NCI-H524 treated with DMSO at 0.1 percent for 48 hours (cell line): ENCODE data around the gene SCARB1.

Experiments used
- DNase-seq: peaks from one replicate; lab custom pipeline; 2025; lab: John Stamatoyannopoulos, UW

SCARB1 gene

DNA sequence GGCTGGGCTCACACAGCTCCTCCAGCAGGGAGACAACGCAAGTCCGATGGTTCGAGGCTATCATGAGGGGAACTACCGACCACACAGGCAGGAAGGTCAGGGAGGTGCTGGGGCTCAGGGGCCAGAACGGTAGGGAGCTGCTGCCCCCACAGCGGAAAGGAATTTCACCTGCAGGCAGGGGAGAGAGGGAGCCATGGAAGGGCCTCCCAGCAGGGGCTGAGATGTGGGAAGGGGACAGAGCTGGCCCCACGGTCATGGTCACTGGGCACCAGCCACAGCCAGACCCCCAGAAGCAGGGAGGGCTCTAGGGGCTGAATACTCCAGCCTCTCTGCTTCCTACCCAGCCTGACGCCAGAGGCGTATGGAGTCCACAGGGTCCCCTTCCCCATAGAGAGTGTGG, 103.1 kb downstream of the SCARB1 start:
- no peak for DNase-seq

DNA sequence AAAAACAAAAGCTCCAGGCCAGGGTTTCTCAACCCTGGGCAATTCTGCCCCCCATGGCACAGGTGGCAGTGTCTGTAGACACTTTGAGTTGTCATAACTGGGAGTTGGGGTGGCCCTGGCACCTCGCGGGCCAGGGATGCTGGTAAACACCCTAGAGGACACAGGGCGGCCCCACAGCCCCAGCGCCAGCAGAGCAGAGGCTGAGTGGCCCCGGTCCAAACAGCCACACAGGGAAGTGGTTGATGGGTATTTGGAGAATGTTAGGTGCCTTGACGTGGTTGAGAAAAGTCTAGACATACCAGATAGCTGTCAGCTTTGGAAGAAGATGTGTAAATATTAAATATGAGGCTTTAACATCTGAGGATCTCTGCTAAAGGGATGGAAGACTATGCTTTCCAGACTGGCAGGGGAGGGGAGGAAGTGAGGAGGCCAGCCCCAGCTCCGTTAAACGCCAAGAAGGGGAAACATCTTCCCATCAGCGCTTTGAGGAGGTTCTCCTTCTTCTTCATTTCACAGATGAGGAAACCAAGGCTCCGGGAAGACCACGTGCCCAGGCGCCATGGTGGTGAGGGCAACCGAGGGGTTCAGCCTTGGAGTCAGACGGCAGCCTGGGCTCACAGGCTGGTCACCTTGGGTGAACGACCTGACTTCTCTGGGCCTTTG, 103.7 kb downstream of the SCARB1 start:
- DNase-seq = no peak

DNA sequence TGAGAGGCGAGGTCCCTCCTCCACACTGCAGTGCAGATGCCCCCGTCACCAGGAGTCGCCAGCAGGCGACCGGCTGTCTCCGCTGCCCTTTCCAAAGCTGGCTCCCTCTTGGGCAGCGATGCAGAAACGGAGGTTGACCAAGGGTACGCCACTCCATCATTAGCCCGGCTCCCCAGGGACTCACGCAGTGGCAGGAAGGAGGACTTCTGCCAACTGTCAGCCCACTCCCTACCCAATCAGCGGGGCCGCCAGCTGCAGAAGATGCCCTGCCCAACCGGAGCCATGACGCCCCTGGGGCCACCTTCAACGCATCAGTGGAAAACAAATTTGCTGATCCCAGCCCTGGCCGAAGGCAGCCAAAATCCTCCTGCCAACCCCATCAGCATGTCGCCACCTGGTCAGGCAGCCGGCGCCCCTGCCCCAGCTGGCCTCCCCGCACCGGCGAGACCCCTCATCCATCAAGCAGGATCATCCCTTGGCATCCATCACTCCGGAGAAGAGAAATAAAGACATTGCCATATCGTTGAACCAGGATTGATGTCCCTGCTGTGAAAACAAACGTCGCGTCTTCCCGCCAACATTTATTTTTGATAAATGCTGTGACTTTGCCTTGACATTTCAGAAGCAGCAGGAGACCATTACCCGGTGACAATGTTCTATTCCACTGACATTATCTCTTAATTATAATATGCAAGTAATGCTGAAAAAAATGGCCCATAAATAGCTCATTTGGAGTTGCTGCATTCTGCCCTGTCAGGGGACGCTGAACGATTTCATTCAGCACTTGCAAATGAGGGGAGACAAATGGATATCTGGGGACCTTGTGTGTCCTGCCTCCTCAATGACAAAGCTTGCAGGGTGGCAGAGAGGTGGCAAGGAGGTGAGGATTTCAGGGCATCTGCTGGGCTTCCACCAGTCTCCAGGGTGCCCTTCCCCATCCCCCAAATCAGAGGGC, 105.1 kb downstream of the SCARB1 start:
- DNase-seq = peak; percentile 90

DNA sequence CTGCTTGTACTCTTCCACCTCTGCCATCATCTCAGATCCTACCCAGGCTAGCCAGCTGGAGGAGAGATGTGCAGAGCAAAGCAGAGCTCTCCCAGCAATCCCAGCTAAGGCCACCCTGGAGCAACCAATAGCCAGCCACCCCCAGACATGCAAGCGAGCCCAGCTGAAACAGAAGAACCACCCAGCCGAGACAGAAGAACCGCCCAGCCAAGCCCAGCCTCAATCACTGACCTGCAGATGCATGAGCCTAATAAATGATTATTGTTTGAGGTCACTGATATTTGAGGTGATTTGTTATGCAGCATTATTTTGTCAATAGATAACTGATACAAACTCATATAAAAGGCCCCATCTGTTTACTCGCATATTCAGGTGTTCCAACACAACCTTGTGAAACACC, 106.3 kb downstream of the SCARB1 start:
- no peak for DNase-seq

DNA sequence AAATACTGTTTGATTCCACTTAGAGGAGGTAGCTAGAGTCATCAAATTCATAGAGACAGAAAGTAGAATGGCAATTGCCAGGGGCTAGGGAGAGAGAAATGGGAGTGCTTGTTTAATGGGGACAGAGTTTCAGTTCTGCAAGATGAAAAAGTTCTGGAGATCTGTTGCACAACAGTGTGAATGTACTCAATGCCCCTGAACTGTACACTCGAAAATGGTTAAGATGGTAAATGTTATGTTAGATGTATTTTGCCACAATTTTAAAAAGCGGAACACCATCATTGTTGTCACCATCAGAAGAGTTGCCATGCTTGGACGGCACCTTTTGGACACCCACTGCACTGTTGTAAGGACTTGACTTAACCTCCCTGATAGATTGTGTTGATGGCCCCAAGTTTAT, 106.9 kb downstream of the SCARB1 start:
- no peak for DNase-seq

DNA sequence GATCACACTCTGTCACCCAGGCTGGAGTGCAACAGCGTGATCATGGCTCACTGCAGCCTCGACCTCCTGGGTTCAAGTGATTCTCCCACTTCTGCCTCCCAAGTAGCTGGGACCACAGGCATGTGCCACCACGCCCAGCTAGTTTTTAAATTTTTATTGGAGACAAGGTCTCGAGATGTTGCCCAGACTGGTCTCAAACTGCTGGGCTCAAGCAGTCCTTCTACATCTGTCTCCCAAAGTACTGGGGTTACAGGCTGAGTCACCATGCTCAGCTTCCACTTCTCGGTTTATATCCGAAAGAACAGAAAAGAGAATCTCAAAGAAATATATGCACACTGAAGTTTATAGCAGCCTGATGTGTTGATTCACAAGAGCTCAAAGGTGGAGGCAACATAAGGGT, 107.5 kb downstream of the SCARB1 start:
- no peak for DNase-seq

DNA sequence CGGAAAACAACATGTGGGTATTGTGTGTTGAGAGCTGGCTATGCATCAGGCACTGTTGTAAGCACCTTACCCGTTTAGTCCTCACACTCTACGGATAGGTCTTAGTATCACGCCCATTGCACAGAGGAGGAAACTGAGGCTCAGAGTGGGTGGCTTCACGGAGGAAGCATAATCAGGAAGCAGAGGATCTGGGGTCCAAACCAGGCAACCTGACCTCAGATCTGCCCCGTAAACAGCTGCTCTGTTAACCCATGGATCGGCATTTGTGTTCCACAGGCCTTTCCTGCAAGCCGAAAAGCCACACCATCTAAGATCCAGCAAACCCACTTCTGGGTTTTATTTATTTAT, 107.9 kb downstream of the SCARB1 start:
- no peak for DNase-seq

DNA sequence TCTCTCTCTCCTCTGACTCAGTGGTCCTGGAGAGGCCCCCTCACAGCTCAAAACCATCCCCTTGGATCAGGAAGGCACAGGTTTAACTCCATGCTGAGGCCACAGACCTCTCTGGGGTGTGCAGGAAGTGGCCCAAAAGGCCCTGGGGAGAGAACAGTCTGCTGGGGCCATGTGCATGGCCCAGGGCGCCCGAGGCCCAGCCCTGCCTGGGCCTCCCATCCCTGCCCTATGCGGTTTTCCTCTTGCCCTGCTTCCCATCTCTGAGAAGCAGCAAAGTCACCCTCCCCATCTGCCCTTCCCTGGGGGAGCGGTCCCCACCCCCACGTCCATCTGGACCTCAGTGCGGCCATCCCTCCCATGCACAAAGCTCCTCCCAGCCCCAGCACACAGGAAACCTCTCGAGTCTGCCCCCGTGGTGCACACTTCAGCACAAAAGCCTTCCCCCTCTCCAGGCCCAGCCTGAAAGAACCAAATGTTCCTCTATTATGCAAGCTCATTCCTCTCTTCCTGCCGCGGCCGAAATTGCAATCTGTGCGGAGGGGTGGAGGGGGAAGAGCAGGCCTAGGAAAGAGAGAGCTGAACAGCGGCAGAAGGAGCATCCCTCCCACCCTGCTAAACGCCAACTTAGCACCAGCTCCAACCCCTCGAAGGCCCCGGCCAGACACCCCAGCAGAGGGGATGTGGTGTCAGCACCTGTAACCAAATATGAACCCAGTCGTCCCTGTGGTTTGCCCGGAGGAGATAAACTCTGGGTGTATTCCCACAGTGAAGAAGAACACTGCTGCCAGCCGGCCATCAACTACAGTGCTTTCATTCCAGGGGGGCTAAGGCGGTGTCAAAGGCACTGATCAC, 108.5 kb downstream of the SCARB1 start:
- peak; percentile 97 for DNase-seq

DNA sequence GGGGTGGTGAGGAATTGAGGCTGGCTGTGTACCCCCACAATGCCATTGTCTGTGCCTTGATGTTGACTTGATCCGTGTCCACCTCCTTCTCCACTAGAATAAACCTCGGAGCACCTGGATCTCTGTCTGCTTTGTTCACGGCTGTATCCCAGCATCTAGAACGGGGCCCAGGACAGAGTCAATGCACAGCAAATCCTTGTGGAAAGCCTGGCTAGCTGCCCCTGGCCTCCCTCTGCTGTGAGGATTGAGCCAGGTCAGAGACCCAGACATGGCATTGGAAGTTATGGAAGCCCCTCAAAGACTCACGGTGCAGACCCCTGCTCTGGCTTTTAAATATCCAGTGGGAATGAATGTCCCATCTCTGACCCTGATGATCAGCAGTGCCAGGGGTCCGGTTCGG, 109.2 kb downstream of the SCARB1 start:
- DNase-seq = no peak

DNA sequence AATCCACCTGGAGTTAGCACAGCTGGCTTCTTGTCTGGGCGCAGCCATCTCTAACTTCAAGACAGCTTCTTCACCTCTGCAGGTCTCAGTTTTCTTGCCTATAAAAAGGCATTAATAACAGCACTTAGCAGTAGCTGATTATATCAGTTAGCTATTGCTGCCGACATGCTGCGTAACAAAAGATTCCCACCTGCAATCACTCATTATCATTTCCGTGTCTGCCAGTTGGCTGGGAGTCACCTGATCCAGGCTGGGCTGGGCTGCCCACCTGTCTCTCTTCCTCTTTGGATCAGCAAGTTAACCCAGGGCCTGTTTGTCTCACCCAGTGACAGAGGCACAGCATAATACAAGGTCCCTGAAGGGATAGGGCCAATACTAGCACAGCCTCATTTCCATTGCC, 109.7 kb downstream of the SCARB1 start:
- DNase-seq = no peak

DNA sequence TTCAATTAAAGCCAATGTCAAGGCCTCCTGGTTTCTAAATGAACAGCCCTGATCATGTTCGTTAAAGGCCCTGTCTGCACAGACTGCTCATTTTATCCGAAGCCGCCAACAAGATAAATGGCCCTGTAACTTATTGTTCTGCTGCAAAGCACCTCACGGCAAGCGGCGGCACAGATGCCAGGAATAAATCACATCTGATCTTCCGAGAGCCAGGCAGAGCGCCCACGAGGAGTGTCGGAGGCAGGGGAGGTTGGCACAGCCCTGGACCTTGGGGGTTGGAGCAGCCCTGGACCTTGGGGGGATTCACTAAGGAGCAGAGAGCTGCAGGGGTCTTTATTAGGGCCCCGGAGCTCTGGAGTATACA, 110.5 kb downstream of the SCARB1 start:
- no peak for DNase-seq

DNA sequence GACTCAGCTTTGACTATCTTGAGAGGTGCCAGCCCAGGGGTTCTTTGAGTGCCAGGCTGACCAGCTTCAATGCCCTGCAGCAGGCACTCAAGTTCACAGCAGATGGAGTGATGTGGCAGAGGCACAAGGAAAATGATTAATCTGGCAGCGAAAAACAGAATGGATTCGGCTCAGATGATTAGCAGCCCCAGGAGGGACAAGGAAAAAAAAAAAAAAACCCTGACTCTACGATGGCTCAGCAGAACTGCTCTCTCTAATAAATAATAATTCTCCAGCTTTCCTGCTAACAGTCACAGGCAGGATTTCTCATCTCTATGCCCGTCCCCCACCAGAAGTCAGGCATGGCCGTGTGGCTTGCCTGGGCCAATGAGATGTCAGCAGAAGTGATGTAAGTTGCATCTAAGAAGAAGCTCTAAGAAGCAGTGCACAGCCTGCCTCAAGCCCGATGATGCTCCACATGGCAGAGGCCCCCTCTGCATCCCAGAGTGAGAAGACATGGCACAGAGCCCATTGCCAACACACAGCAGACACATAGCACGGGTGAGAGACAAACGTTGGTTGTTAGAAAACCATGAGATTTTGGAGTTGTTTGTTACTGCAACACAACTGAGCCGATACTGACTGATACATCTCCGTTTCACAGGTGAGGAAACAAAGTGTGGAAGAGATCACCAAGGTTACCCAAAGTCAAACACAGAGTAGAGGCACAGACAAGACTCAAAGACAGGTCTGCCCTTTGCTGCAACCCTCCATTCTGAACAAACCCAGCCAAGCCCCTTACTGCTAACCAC, 111.0 kb downstream of the SCARB1 start:
- peak; percentile 39 for DNase-seq

DNA sequence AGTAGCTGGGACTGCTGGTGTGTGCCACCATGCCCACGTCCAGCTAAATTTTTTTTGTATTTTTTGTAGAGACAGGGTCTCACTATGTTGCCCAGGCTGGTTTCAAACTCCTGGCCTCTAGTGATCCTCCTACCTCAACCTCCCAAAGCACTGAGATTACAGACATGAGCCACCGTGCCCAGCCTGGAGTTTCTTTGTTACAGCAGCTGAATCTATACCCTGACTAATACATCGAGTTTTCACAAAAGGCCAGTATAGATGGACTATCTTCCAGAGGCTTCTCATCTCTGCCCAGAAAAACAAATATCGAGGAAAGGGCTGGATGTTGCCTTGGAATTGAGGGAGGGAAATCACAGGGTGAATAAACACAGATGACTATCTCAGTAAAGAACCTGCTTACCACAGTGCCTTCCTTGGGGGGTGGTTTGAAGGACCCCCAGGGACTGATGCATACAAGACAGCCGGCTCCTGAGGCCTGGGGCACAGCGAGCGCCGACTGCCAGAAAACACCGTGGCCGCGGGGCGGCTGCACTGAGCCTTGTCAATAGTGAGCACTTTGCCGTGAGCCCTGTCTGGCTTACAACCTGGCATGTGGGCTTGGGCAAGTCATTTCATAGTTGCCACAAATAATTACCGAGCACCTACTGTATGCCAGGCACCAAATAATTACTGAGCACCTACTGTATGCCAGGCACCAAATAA, 111.9 kb downstream of the SCARB1 start:
- no peak for DNase-seq

DNA sequence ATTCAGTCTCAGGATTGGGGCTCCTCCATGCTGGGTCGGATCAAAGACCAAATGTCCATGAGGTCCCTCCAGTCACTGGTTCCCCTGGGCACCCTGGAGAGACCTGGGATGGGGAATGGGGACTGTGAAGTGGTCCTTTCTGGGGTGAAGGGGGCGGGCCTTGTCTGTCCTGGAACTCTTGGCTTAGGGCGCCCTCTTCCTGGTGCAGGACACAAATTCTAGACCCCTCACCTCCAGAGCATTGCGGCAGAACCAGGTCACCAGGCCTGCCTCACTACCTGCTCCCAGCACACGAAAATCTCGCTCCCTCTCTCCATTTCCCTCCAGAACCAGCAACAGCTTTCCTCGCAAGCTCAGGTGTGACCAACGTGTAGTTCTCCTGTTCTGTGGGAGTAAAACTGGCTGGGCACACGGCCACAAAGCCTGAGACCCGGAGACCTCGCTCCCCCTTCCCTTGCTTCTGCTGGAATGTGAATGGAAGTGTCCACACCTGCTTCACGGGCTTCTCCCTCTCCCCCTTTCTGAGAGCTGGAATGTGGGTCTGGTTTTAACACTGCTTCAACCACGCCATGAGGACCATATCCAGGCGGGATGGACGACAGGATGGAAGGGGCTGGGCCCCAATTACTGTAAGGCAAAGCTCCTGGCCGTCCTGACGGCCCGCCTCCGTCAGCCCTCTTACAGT, 112.7 kb downstream of the SCARB1 start:
- DNase-seq = peak; percentile 19

DNA sequence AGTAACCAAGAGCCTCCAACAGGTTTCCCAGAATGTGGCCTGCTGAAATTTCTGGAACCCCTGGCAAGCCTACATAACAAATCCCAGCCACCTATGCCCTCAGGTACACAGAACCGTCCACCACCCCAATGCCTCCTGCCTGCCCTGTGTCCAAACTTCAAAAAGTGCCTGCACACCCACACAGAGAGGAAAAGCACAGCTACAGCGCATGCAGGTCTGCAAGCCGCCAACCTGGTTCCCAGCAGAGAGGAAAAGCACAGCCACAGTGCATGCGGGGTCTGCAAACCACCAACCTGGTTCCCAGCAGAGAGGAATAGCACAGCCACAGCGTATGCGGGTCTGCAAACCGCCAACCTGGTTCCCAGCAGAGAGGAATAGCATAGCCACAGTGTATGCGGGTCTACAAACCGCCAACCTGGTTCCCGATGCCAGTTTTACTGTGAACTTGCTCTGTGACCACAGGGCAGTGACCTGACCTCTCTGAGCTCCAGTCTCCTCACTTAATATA, 113.5 kb downstream of the SCARB1 start:
- DNase-seq = no peak

DNA sequence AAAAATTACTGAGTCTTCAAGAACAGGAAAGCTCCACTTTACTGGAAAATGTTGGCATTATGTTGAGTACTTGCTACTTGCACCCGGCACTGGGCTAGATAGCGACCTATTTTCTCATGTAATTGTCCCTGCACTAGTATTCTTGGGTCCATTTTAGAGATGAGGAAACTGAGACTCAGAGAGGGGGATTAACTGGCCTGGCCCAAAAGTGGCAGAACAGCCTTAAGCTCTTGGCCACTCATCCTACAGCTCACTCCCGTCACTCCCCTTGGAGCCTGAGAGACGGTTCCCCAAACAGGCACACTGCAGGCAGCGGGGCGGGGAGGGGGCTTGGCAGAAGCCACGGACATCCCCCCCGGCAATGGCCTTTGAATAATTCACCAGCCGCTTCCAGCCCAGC, 113.9 kb downstream of the SCARB1 start:
- DNase-seq = no peak

DNA sequence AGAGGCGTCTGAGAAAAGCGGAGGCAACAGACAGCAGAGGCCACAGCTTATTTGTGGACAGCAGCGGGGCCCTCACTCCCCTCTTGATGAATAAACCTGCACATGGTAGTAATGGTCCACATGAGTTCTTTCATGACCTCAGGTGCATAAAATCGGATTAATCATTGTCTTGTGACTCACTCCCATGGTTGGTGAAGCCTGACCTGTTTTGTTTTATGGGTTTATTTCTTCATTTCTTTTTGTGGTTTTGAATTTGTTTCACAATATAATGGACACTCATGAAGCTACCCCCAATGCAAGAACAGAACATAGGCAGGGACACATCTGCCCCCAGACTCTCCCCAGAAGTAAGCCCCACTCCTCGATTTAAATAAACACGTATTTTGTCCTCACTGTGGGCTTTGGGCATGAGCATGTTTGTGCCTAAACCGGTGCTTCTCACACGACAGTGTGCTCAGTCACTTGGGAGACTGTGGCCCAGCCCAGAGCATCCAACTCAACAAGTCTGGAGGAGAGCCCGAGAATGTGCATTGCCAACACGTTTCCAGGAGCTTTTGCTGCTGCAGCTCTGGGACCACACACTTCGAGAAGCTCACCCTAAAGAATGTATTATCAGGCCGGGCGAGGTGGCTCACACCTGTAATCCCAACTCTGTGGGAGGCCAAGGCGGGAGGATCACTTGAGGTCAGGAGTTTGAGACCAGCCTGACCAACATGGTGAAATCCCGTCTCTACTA, 116.1 kb downstream of the SCARB1 start:
- DNase-seq = no peak

DNA sequence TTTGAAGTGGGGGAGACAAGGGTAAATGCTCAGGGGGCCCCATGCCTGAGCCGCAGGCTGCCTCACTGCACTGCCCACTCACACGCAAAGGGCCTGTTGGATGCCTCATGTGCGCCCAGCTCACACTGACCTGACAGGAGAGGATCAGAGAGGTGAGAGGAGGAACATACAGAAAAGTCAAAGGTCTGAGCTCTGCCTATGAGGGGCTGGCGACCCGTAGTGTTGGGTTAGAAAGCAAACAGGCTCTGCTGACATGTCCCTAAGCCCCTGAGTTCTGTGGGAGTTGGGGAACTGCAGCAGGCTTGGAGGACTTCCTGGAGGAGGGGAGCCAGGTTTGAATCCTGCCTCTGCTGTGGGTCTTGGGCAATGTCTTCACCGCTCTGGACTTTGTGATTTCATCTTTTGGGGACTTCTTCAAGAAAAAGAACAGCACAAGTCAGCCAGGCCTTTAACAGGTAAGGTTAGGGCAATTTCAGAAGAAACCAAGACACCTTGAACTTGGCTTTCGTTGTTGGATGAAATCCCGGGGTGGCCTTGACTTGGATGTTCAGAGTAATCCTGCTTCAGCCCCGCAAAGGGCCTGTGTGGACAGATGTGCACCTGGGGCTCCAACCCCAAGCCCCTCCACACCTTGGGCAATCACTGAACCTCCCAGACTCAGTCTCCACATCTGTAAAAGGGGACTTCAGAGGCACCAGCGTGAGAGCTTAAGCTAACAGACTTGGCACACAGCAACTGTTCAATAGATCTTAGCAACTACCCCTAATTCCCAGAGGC, 116.8 kb downstream of the SCARB1 start:
- DNase-seq = no peak
